Esophagus squamous epithelium (tissue), 5 donors: ENCODE measurements around the gene IFT25. TPM values are rescaled to one million over a fixed set of nuclear protein-coding genes. Genes with fewer than 3 reads are reported as not detected.
"Not testable (repeated sequence)": the region's sequence is repeated elsewhere in the genome, so short reads cannot be mapped to it uniquely, and the experiment has no call there.

Source experiments
- DNase-seq: peaks from one replicate; lab custom pipeline; 2025; lab: John Stamatoyannopoulos, UW
- H3K27ac ChIP-seq, 4 donors: fragments of 200-600 bp; sonication (generic); one replicate each; pipeline ENCODE4 v1.5.1; 2016 to 2019; ENCODE audit warnings: mild to moderate bottlenecking in 1 of 4
- H3K27me3 ChIP-seq, 4 donors: fragments of 200-600 bp; sonication (generic); 1 replicate in 3 of 4; 2 replicates in 1 of 4; pipeline versions ENCODE4 v1.5.1 to v1.6.0; 2017 to 2021; ENCODE audit warnings: antibody characterized with exemption in 1 of 4
- H3K36me3 ChIP-seq, 3 donors: fragments of 200-600 bp; sonication (generic); one replicate each; pipeline ENCODE4 v1.5.1; 2016 to 2019
- H3K4me1 ChIP-seq, 3 donors: fragments of 200-600 bp; sonication (generic); one replicate each; pipeline ENCODE4 v1.5.1; 2017 to 2019
- H3K4me3 ChIP-seq, 4 donors: fragments of 200-600 bp; sonication (generic); 1 replicate in 3 of 4; 2 replicates in 1 of 4; pipeline ENCODE4 v1.5.1; 2016 to 2019; ENCODE audit warnings: mild to moderate bottlenecking in 2 of 4, moderate library complexity in 1 of 4
- H3K9me3 ChIP-seq, 3 donors: fragments of 200-600 bp; sonication (generic); one replicate each; pipeline ENCODE4 v1.5.1; 2016 to 2019
- POLR2A ChIP-seq, 4 donors: fragments of 450-650 bp; IDR thresholded peaks; one replicate each; pipeline ENCODE4 v1.6.1; 2017; ENCODE audit warnings: antibody characterized with exemption in 4 of 4, mild to moderate bottlenecking in 4 of 4, moderate library complexity in 3 of 4
- WGBS, 2 donors: methylation state at CpG; one replicate each; pipeline ENCODE4 v1.1.5; 2018; 5-methylcytosine and 5-hydroxymethylcytosine counted together
- intact Hi-C: fragments of 100-400 bp; cut with DNase I; formaldehyde crosslinking; loops from one replicate; pipeline ENCODE4 v1.15.0; 2022
- total RNA-seq, 4 donors: library from RNA; depleted of rRNA; stranded (reverse); fragments of >200 nt; gene quantifications; one replicate each; pipeline ENCODE4 v1.1.0, GENCODE V29; 2016
- TF ChIP-seq, protein P1 (sequence below), 6 experiments: fragments of 450-650 bp in 4 of 6; fragments of 200-600 bp in 2 of 6; sonication (generic) in 2 of 6; IDR thresholded peaks; one replicate each; pipeline ENCODE4 v1.5.1; 2016 to 2019; ENCODE audit warnings: antibody characterized with exemption in 6 of 6, mild to moderate bottlenecking in 4 of 6, moderate library complexity in 4 of 6
- donor health status: DM: yes; HTN: yes; CAD: no.

Gene IFT25
- total RNA-seq, 4 donors from 2014 or later: 11.7 to 24.6 (median 17.1) TPM

DNA sequence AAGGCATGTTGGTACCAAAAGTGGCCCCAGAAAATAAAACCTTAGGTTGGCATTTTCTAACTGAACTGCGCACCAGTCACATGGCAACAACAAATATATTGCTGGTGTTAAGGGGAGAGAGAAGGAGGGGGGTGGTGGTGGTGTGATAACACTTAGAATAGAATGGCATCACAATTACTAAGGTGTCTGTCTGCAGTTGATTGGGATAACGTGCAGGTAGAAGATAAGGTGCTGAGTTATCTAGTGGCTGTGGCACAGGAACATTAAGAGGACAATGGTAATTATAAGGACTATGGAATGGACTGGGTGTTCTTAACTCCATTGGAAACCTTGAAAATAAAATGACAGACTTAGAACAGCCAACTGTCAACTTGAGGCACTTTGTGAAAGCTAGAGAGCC, 54.5 kb downstream of the IFT25 start:
- Histone ChIP-seq H3K4me1 (peaks cover 4 to 48% (median 9%) of the 10 kb centered on the region in 3 donors), H3K27me3 (no peaks in the 10 kb centered on the region), H3K27ac (no peak overlapping the region), H3K9me3 (no peaks in the 10 kb centered on the region), H3K4me3 (no peak overlapping the region), H3K36me3 (peaks cover 0 to 21% (median 2%) of the 10 kb centered on the region in 3 donors)
- whole genome bisulfite sequencing, 2 donors: 94 to 100% methylated on average over 2 of the region's 2 CpGs
- no peak for TF ChIP-seq POLR2A (IDR thresholded peaks at IDR 0.05)
- TF ChIP-seq, protein P1, sequence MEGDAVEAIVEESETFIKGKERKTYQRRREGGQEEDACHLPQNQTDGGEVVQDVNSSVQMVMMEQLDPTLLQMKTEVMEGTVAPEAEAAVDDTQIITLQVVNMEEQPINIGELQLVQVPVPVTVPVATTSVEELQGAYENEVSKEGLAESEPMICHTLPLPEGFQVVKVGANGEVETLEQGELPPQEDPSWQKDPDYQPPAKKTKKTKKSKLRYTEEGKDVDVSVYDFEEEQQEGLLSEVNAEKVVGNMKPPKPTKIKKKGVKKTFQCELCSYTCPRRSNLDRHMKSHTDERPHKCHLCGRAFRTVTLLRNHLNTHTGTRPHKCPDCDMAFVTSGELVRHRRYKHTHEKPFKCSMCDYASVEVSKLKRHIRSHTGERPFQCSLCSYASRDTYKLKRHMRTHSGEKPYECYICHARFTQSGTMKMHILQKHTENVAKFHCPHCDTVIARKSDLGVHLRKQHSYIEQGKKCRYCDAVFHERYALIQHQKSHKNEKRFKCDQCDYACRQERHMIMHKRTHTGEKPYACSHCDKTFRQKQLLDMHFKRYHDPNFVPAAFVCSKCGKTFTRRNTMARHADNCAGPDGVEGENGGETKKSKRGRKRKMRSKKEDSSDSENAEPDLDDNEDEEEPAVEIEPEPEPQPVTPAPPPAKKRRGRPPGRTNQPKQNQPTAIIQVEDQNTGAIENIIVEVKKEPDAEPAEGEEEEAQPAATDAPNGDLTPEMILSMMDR (IDR thresholded peaks at IDR 0.05): no peak
- intact Hi-C loops: no loop called here
- DNase-seq: no peak

DNA sequence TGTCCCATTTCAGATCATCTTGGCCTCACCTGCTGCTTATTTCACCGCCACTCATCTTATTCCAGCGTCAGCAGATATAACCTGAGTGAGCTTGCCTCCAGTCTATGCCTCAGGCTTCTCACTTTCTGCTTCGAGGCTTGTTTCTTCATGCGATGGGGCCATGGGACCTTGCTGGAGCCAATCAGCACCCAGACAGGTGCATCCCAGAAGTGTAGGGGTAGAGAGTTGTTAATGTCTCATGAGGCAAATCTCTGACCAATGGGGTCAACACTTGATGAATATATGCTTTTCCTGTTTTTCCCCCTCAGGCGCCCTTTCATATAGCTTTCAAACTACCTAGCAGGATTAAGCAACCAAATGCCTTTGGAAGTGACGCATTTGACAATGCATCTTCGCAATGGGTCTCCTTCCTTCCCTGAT, 55.0 kb downstream of the IFT25 start:
- 52 to 62% methylated on average over 6 to 7 of the region's 7 CpGs for WGBS, 2 donors
- Histone ChIP-seq H3K36me3 (peaks cover 0 to 25% (median 4%) of the 10 kb centered on the region in 3 donors), H3K4me1 (peaks cover 4 to 44% (median 9%) of the 10 kb centered on the region in 3 donors), H3K4me3 (peak overlapping the region; percentile 70 to 97 (median 82)), H3K27me3 (no peaks in the 10 kb centered on the region), H3K9me3 (no peaks in the 10 kb centered on the region), H3K27ac (peak overlapping the region; percentile 84 to 92 (median 88))
- intact Hi-C loops: no loop called here
- no peak for DNase-seq
- TF ChIP-seq, protein P1 (IDR thresholded peaks at IDR 0.05): no peak
- TF ChIP-seq POLR2A (IDR thresholded peaks at IDR 0.05): no peak

DNA sequence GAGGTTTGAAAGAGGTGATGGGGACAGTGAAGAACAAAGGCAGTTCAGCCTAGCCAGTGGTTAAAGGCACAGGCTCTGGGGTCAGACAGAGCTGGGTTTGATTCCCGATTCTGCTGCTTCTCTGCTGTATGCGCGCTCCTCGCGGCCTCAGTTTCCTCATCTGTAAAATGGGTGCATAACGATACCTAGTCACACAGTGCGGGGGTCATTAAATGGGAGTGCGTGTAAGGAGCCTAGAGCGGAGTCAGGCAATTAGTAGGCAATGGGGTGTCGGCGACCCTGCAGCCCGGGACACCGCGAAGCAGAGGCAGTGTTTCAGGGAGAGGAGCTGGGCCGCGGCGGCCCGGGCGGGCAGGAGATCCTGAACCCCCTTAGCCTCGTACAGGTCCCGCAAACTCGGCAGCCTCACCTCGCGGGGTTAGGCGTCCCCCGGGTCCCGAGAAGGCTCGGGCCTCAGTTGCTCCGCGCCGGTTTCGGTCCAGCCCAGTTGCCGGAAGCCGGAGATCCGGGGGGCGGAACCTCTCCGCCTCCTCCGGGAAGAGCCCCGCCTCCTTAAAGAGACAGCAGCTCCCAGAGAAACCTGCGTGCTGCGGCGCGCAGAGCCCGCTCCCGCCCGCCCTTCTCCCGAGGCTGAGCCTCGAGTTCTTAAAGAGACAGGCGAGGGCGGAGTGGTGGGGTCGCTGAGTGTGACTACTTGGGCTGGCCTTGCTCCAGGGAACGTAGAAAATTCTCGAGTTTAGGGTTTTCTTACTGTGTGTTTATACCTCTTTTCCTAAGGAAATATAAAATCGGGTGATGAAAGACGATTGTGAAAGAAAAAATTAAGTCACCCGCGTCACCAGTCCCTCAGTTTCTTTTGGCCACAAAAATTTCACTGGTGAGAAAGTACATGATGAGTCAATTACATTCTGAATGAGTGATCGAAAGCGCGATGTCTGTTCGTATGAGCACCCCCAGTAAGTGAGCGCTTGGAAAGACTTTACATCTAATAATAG, 55.9 kb downstream of the IFT25 start, which contains the start of gene YIPF1:
Gene YIPF1, minus strand, starts transcription at position 494 of the 995 bp plus-strand sequence. CDS start 860 bp downstream, outside the sequence.
- WGBS, 2 donors: 0 to 6% methylated on average over 25 to 29 of the region's 62 CpGs
- peaks cover 4 to 36% (median 9%) of the 10 kb centered on the region in 3 donors for H3K4me1 ChIP-seq
- H3K9me3 ChIP-seq: no peaks in the 10 kb centered on the region
- TF ChIP-seq POLR2A (IDR thresholded peaks at IDR 0.05): peak in 2 of 4 donors; percentile 49 to 53
- TF ChIP-seq, protein P1 (IDR thresholded peaks at IDR 0.05): no peak
- H3K27ac ChIP-seq: peak within 1 kb of the TSS; percentile 84 to 92 (median 88)
- peak; percentile 56 for DNase-seq
- peaks cover 0 to 34% (median 4%) of the 10 kb centered on the region in 3 donors for H3K36me3 ChIP-seq
- H3K4me3 ChIP-seq: peak within 1 kb of the TSS; percentile 70 to 97 (median 82)
- intact Hi-C loops: no loop called here
- no peaks in the 10 kb centered on the region for H3K27me3 ChIP-seq

DNA sequence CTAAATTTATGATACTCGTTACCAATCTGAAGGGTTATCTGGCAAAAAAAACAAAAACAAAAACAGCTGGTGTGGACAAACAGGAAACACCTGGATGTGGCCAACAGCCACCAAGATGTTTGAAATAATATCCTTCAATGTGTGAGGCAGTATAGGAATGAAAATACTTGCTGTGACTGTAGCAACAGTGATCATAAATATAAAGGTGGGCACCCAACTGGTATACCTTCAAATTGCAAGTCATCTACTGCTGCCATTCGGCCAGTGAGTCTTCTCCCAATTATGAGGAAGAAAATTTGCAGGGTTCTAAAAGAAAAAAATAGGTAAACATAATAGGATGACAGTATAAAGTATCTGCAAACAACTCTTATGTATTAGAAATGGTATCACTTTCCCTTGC, 56.8 kb downstream of the IFT25 start:
- TF ChIP-seq, protein P1 (IDR thresholded peaks at IDR 0.05): no peak
- TF ChIP-seq POLR2A (IDR thresholded peaks at IDR 0.05): no peak
- Histone ChIP-seq H3K36me3 (peaks cover 0 to 38% (median 4%) of the 10 kb centered on the region in 3 donors), H3K4me3 (peak overlapping the region; percentile 70 to 97 (median 82)), H3K27me3 (no peaks in the 10 kb centered on the region), H3K4me1 (peaks cover 4 to 32% (median 9%) of the 10 kb centered on the region in 3 donors), H3K27ac (peak overlapping the region in 3 of 4 donors; percentile 87 to 92 (median 90)), H3K9me3 (no peaks in the 10 kb centered on the region)
- WGBS, 2 donors: 40 to 50% methylated on average over 2 of the region's 2 CpGs
- DNase-seq: no peak
- intact Hi-C loops: no loop called here

DNA sequence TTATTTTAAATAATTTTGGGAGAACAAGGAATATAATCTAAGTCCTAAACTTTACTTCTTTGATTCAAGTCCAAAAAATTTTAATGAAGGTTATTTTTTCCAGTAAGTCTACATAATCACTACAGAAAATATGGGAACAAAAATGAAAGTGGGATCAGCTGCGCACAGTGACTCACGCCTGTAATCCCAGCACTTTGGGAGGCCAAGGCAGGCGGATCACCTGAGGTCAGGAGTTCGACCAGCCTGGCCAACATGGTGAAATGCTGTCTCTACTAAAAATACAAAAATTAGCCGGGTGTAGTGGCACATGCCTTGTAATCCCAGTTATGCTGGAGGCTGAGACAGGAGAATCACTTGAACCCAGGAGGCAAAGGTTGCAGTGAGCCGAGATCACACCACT, 61.9 kb downstream of the IFT25 start:
- H3K9me3 ChIP-seq, DNase-seq, intact Hi-C loops, H3K27ac ChIP-seq, H3K4me3 ChIP-seq, H3K27me3 ChIP-seq: not testable (repeated sequence)
- Histone ChIP-seq H3K36me3 (peaks cover 0 to 81% (median 4%) of the 10 kb centered on the region in 3 donors), H3K4me1 (peaks cover 0 to 11% (median 2%) of the 10 kb centered on the region in 3 donors)
- WGBS, 2 donors: 65 to 70% methylated on average over 6 of the region's 6 CpGs

DNA sequence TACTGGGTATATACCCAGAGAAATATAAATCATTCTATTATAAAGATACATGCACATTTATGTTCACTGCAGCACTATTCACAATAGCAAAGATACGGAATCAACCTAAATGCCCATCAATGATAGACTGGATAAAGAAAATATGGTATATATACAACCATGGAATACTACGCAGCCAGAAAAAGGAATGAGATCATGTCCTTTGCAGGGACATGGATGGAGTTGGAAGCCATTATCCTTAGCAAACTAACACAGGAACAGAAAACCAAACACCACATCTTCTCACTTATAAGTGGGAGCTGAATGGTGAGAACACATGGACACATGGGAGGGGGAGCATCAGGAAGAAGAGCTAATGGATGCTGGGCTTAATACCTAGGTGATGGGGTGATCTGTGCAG, 63.6 kb downstream of the IFT25 start:
- H3K9me3 ChIP-seq, H3K4me1 ChIP-seq, DNase-seq, H3K27ac ChIP-seq, H3K27me3 ChIP-seq, intact Hi-C loops, H3K4me3 ChIP-seq: not testable (repeated sequence)
- peaks cover 11 to 84% (median 12%) of the 10 kb centered on the region in 3 donors for H3K36me3 ChIP-seq
- WGBS, 2 donors: 98 to 100% methylated on average over 2 of the region's 2 CpGs
